ENCODE measurements around the gene SMARCA4. TPM values are rescaled to one million over a fixed set of nuclear protein-coding genes. Genes with fewer than 3 reads are reported as not detected.

The SMARCA4 gene
- total RNA-seq, 4 donors from 2014 or later = 48.0 to 78.2 (median 53.9) TPM

- no peaks in the 10 kb centered on the region for H3K27me3 ChIP-seq
- intact Hi-C loops (cut with DNase I) = loop anchor here (5.0 kb wide), 1 partner anchor 56 kb away; the partner anchor contains the start of gene CARM1
- peaks cover 26 to 42% (median 34%) of the 10 kb centered on the region in 4 donors for H3K4me1 ChIP-seq
- TF ChIP-seq POLR2AphosphoS5 (IDR thresholded peaks at IDR 0.05) (peak; percentile 82 to 93), CTCF (IDR thresholded peaks at IDR 0.05) (peak in 1 of 3 experiments; percentile 40), EP300 (IDR thresholded peaks at IDR 0.05) (no peak), POLR2A (IDR thresholded peaks at IDR 0.05; ENCODE audit: low read depth) (no peak)
- 0% methylated on average over 22 of the region's 96 CpGs for WGBS
- H3K27ac ChIP-seq (replicated peaks in 1 of 4) = peak within 1 kb of the TSS; percentile 88 to 92 (median 90)
- DNase-seq (ENCODE audit: extremely low spot score) = peak; percentile 98
- peaks cover 2 to 52% (median 39%) of the 10 kb centered on the region in 4 donors for H3K36me3 ChIP-seq
- H3K4me3 ChIP-seq = peak within 1 kb of the TSS; percentile 93 to 100 (median 98)
- H3K9me3 ChIP-seq = no peaks in the 10 kb centered on the region
Observed at GRCh38 chr19:10928563-10929401, 32.0 kb upstream of the SMARCA4 start, which contains the start of the genes TIMM29 and YIPF2. Gene TIMM29 (plus strand): TSS chr19:10928811. CDS start chr19:10928823, 12 bp downstream. Gene YIPF2 (minus strand): TSS chr19:10928639. CDS start chr19:10928410, 229 bp downstream.

- 0% methylated on average over 13 of the region's 27 CpGs for WGBS
- H3K9me3 ChIP-seq = no peaks in the 10 kb centered on the region
- peaks cover 0 to 46% (median 33%) of the 10 kb centered on the region in 4 donors for H3K36me3 ChIP-seq
- intact Hi-C loops (cut with DNase I) = loop anchor here (5.0 kb wide), 1 partner anchor 57 kb away; the partner anchor contains the start of gene CARM1
- no peaks in the 10 kb centered on the region for H3K27me3 ChIP-seq
- H3K4me1 ChIP-seq = peaks cover 26 to 42% (median 34%) of the 10 kb centered on the region in 4 donors
- peak overlapping the region; percentile 88 to 92 (median 90) for H3K27ac ChIP-seq (replicated peaks in 1 of 4)
- TF ChIP-seq POLR2AphosphoS5 (IDR thresholded peaks at IDR 0.05) (no peak), POLR2A (IDR thresholded peaks at IDR 0.05; ENCODE audit: low read depth) (no peak), CTCF (IDR thresholded peaks at IDR 0.05) (no peak), EP300 (IDR thresholded peaks at IDR 0.05) (no peak)
- DNase-seq (ENCODE audit: extremely low spot score) = no peak
- peak overlapping the region; percentile 93 to 100 (median 98) for H3K4me3 ChIP-seq
Observed at GRCh38 chr19:10929402-10929794, 31.4 kb upstream of the SMARCA4 start.

GRCh38 chr19:10935371-10936059, 25.3 kb upstream of the SMARCA4 start:
- intact Hi-C loops (cut with DNase I) = loop anchor here (10.0 kb wide), 2 partner anchors 99 to 199 kb away; no protein-coding TSS in a partner anchor

More at GRCh38 chr19:10935371-10936059, 25.3 kb upstream of the SMARCA4 start:
- DNase-seq (ENCODE audit: extremely low spot score) = no peak
- Histone ChIP-seq H3K27me3 (no peaks in the 10 kb centered on the region), H3K4me1 (peaks cover 4 to 23% (median 16%) of the 10 kb centered on the region in 4 donors), H3K9me3 (no peaks in the 10 kb centered on the region), H3K27ac (replicated peaks in 1 of 4) (no peak overlapping the region), H3K36me3 (peaks cover 0 to 26% (median 21%) of the 10 kb centered on the region in 4 donors), H3K4me3 (no peak overlapping the region)
- 92% methylated on average over 7 of the region's 9 CpGs for WGBS
- TF ChIP-seq POLR2A (IDR thresholded peaks at IDR 0.05; ENCODE audit: low read depth) (no peak), POLR2AphosphoS5 (IDR thresholded peaks at IDR 0.05) (no peak), CTCF (IDR thresholded peaks at IDR 0.05) (no peak), EP300 (IDR thresholded peaks at IDR 0.05) (no peak)

Data from esophagus muscularis mucosa (tissue), 4 donors.